ENCODE data around the gene TMPRSS13. TPM values are rescaled to one million over a fixed set of nuclear protein-coding genes. Genes with fewer than 3 reads are reported as not detected.
A peak's percentile ranks its signal among the peaks of the same experiment; 100 is the strongest.

Gene TMPRSS13
- polyA plus RNA-seq, 1 donor: 3.6 TPM

GRCh38 chr11:117879516-117880480 is 49.4 kb downstream of the TMPRSS13 start:
- Histone ChIP-seq H3K27ac (ENCODE audit: low read length) (no peak overlapping the region), H3K4me3 (ENCODE audit: low read length) (no peak overlapping the region), H3K27me3 (ENCODE audit: control insufficient read depth, insufficient read depth, low read length) (peaks cover 55% of the 10 kb centered on the region), H3K4me1 (ENCODE audit: control insufficient read depth, insufficient read depth, low read length) (peaks cover 24% of the 10 kb centered on the region), H3K36me3 (ENCODE audit: control insufficient read depth, insufficient read depth, low read length) (no peaks in the 10 kb centered on the region), H3K9me3 (ENCODE audit: control insufficient read depth, low read depth, low read length) (no peaks in the 10 kb centered on the region)
- no peak for DNase-seq
- WGBS (ENCODE audit: insufficient coverage, low lambda C conversion rate): 33% methylated on average over 1 of the region's 11 CpGs

DNA sequence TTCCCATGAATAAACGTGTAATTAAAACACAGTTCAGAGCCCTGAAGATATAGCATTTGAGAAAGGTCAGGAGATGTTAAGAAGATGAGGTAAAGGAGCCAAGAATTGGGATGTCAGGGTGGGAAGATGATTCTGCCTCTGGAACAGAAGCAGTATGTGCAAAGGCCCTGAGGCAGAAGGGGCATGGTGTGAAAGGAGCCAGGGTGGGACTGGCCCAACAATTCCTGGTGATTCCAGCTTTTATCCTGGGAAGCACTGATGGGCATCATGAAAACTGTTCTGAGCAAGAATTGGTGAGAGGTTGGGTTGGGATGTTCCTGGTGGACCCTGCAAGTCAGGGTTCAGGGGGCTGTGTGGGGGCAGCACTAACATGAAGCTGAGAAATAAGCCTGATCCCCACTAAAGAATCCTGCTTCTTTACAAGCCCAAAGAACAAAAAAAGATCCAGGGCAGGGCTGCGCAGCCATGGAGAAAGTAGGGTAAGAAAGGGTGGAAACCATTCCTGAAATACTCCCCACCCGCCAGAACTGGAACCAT is 50.2 kb downstream of the TMPRSS13 start:
- Histone ChIP-seq H3K36me3 (ENCODE audit: control insufficient read depth, insufficient read depth, low read length) (no peaks in the 10 kb centered on the region), H3K9me3 (ENCODE audit: control insufficient read depth, low read depth, low read length) (no peaks in the 10 kb centered on the region), H3K4me3 (ENCODE audit: low read length) (no peak overlapping the region), H3K27ac (ENCODE audit: low read length) (no peak overlapping the region), H3K27me3 (ENCODE audit: control insufficient read depth, insufficient read depth, low read length) (peaks cover 62% of the 10 kb centered on the region), H3K4me1 (ENCODE audit: control insufficient read depth, insufficient read depth, low read length) (peaks cover 24% of the 10 kb centered on the region)
- no peak for DNase-seq
- WGBS (ENCODE audit: insufficient coverage, low lambda C conversion rate): 100% methylated on average over 2 of the region's 3 CpGs

DNA sequence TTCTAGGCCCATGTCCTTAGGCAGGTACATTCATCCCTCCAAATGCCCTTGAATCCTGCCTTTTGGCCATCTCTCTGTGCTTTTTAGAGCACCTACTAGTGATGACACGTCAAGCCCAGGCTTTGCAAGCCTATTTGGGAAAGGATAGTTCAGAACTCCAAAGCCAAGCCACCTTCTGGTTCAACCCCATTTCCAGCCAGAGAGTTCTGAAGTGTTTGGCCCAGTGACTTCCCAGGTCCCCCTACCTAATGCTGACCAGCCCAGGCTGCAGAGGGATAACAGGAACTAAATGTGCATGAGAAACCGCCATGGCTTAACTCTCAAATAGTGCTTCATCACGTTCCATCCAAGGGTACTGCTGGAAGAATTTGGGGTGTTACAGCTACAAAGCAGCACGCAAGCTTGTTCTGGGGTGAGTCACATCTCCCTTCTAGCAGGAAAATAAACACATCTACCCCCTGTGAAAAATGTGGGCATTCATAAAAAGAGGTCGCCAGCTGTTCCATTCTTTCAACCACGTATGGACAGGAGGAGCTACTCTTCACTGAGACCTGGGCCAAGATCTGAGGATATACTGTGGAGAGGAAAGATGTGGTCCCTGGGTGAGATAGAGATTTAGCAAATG is 50.8 kb downstream of the TMPRSS13 start:
- no peaks in the 10 kb centered on the region for H3K36me3 ChIP-seq (ENCODE audit: control insufficient read depth, insufficient read depth, low read length)
- no CpG with 5 or more reads among the region's 6 CpGs for WGBS (ENCODE audit: insufficient coverage, low lambda C conversion rate)
- DNase-seq: no peak
- peaks cover 68% of the 10 kb centered on the region for H3K27me3 ChIP-seq (ENCODE audit: control insufficient read depth, insufficient read depth, low read length)
- H3K4me3 ChIP-seq (ENCODE audit: low read length): no peak overlapping the region
- H3K9me3 ChIP-seq (ENCODE audit: control insufficient read depth, low read depth, low read length): no peaks in the 10 kb centered on the region
- H3K4me1 ChIP-seq (ENCODE audit: control insufficient read depth, insufficient read depth, low read length): peaks cover 24% of the 10 kb centered on the region
- no peak overlapping the region for H3K27ac ChIP-seq (ENCODE audit: low read length)

- WGBS (ENCODE audit: insufficient coverage, low lambda C conversion rate): no CpG with 5 or more reads among the region's 12 CpGs
- Histone ChIP-seq H3K36me3 (ENCODE audit: control insufficient read depth, insufficient read depth, low read length) (no peaks in the 10 kb centered on the region), H3K4me1 (ENCODE audit: control insufficient read depth, insufficient read depth, low read length) (peaks cover 17% of the 10 kb centered on the region), H3K27ac (ENCODE audit: low read length) (peak overlapping the region; percentile 48), H3K27me3 (ENCODE audit: control insufficient read depth, insufficient read depth, low read length) (peaks cover 70% of the 10 kb centered on the region), H3K4me3 (ENCODE audit: low read length) (peak overlapping the region; percentile 69), H3K9me3 (ENCODE audit: control insufficient read depth, low read depth, low read length) (no peaks in the 10 kb centered on the region)
- DNase-seq: peak in 1 of 2 donors; percentile 43
These were observed 52.0 kb downstream of the TMPRSS13 start for GRCh38 chr11:117877120-117877784.

- no peaks in the 10 kb centered on the region for H3K36me3 ChIP-seq (ENCODE audit: control insufficient read depth, insufficient read depth, low read length)
- H3K4me3 ChIP-seq (ENCODE audit: low read length): peak within 1 kb of the TSS; percentile 69
- no CpG with 5 or more reads among the region's 63 CpGs for WGBS (ENCODE audit: insufficient coverage, low lambda C conversion rate)
- H3K27me3 ChIP-seq (ENCODE audit: control insufficient read depth, insufficient read depth, low read length): peaks cover 71% of the 10 kb centered on the region
- H3K4me1 ChIP-seq (ENCODE audit: control insufficient read depth, insufficient read depth, low read length): peaks cover 17% of the 10 kb centered on the region
- peak; percentile 69 to 73 for DNase-seq
- peak within 1 kb of the TSS; percentile 74 for H3K27ac ChIP-seq (ENCODE audit: low read length)
- H3K9me3 ChIP-seq (ENCODE audit: control insufficient read depth, low read depth, low read length): no peaks in the 10 kb centered on the region
These were observed 52.7 kb downstream of the TMPRSS13 start, which contains the start of gene FXYD6 for GRCh38 chr11:117876341-117877119. Gene FXYD6, minus strand, starts transcription at chr11:117876658. Its CDS starts 33,882 bp downstream, at chr11:117842776.

GRCh38 chr11:117876059-117876340 is 53.2 kb downstream of the TMPRSS13 start:
- H3K36me3 ChIP-seq (ENCODE audit: control insufficient read depth, insufficient read depth, low read length): no peaks in the 10 kb centered on the region
- 0% methylated on average over 1 of the region's 9 CpGs for WGBS (ENCODE audit: insufficient coverage, low lambda C conversion rate)
- peaks cover 17% of the 10 kb centered on the region for H3K4me1 ChIP-seq (ENCODE audit: control insufficient read depth, insufficient read depth, low read length)
- H3K9me3 ChIP-seq (ENCODE audit: control insufficient read depth, low read depth, low read length): no peaks in the 10 kb centered on the region
- peak in 1 of 2 donors; percentile 26 for DNase-seq
- H3K27ac ChIP-seq (ENCODE audit: low read length): peak overlapping the region; percentile 74
- H3K27me3 ChIP-seq (ENCODE audit: control insufficient read depth, insufficient read depth, low read length): peaks cover 71% of the 10 kb centered on the region
- H3K4me3 ChIP-seq (ENCODE audit: low read length): peak overlapping the region; percentile 69

DNA sequence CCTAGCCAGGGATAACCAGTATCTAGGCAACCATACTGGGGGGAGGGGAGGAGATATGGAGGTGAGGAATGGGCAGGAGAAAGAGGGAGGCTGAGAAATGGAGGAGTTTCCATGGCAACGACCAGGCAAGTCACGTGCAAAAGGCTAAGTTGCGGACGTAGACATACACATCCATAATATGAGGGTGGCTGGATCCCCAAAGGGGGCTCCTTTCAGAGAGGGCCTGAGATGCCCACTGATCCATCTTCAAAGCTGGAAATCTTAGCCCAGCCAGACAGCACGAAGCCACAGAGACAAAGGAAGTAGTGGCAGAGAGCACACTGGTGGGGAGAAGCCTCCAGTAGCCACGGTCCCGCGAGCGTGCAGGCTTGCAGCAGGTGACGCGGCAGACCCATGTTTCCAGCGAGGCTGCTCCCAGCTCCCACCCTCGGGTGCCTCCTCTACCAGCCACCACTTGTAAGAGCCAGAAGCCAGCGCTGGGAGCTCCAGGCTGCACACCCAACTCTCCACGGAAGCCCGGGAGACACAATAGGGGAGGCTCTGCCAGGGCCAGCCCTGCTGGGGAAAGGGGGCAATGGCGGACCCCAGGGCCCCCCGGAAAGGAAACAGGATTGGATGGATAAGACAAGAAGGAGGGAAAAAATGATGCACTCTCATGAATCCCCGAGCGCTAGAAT is 53.7 kb downstream of the TMPRSS13 start:
- Histone ChIP-seq H3K4me3 (ENCODE audit: low read length) (peak overlapping the region; percentile 69), H3K27me3 (ENCODE audit: control insufficient read depth, insufficient read depth, low read length) (peaks cover 71% of the 10 kb centered on the region), H3K9me3 (ENCODE audit: control insufficient read depth, low read depth, low read length) (no peaks in the 10 kb centered on the region), H3K4me1 (ENCODE audit: control insufficient read depth, insufficient read depth, low read length) (peaks cover 17% of the 10 kb centered on the region), H3K36me3 (ENCODE audit: control insufficient read depth, insufficient read depth, low read length) (no peaks in the 10 kb centered on the region), H3K27ac (ENCODE audit: low read length) (peak overlapping the region; percentile 74)
- DNase-seq: peak; percentile 24 to 41
- WGBS (ENCODE audit: insufficient coverage, low lambda C conversion rate): 0% methylated on average over 1 of the region's 20 CpGs

DNA sequence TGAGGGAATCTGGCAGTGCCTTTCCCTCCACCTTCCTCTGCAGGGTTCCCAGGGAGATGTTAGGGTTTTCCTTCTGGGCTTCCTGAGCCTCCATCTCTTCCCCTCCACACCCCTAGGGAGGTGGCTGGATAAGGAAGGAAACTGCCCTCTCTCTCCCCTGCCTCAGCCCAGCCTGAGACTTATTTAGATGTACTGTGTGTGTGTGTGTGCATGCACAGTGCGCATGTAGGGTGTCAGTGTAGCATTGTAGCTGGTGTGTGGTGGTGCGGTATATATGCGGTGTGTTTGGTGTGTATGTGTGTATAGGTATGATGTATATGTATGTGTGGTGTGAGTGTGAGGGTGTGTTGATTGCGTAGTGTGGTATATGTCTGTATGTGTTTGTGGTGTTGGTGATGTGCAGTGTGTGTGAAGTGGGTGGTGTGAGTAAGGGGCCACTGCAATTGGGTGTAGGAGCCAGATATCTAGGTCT is 54.3 kb downstream of the TMPRSS13 start:
- no peaks in the 10 kb centered on the region for H3K36me3 ChIP-seq (ENCODE audit: control insufficient read depth, insufficient read depth, low read length)
- DNase-seq: no peak
- H3K27me3 ChIP-seq (ENCODE audit: control insufficient read depth, insufficient read depth, low read length): peaks cover 68% of the 10 kb centered on the region
- H3K4me3 ChIP-seq (ENCODE audit: low read length): peak overlapping the region; percentile 69
- peaks cover 17% of the 10 kb centered on the region for H3K4me1 ChIP-seq (ENCODE audit: control insufficient read depth, insufficient read depth, low read length)
- no CpG with 5 or more reads among the region's 4 CpGs for WGBS (ENCODE audit: insufficient coverage, low lambda C conversion rate)
- H3K9me3 ChIP-seq (ENCODE audit: control insufficient read depth, low read depth, low read length): no peaks in the 10 kb centered on the region
- no peak overlapping the region for H3K27ac ChIP-seq (ENCODE audit: low read length)

DNA sequence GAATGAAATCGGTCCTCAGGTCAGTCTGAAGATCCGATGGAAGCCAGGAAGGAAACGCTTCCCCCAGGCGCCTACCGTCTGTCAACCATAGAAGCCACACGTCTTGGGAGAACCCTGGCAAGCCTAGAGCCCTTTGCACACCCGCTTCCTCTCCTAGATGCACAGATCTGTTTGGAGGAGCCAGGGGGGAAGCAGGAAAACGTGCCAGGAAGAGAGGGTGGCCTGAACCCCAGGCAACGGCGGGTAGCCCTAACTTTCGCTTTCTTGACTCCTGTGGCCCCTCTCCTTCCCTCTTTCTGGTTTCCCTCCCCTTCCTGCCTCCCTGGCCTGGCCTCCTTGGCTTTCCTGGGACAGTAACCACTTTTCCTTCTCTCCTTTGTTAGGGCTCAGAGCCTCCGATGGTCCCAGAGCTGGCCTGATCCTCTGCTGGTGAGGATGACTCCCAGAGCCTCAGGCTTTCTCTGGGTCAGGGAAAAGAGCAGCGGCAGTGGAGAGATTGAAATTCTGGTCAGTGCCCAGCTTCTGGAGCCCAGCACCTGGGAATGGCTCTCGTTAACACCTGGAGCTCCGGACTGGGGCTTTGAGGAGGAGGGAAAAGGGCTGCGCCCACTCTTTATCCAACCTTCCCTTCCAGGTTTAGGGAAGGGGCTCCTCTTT is 54.8 kb downstream of the TMPRSS13 start:
- no peak overlapping the region for H3K27ac ChIP-seq (ENCODE audit: low read length)
- no CpG with 5 or more reads among the region's 16 CpGs for WGBS (ENCODE audit: insufficient coverage, low lambda C conversion rate)
- H3K4me3 ChIP-seq (ENCODE audit: low read length): peak overlapping the region; percentile 5
- H3K27me3 ChIP-seq (ENCODE audit: control insufficient read depth, insufficient read depth, low read length): peaks cover 62% of the 10 kb centered on the region
- DNase-seq: no peak
- H3K4me1 ChIP-seq (ENCODE audit: control insufficient read depth, insufficient read depth, low read length): peaks cover 17% of the 10 kb centered on the region
- no peaks in the 10 kb centered on the region for H3K9me3 ChIP-seq (ENCODE audit: control insufficient read depth, low read depth, low read length)
- H3K36me3 ChIP-seq (ENCODE audit: control insufficient read depth, insufficient read depth, low read length): no peaks in the 10 kb centered on the region
